Endometrium (tissue), 2 donors: Measurements from ENCODE around the gene MS4A8.
"Not testable (repeated sequence)": the region's sequence is repeated elsewhere in the genome, so short reads cannot be mapped to it uniquely, and the experiment has no call there.

Source experiments
- FAIRE-seq: peaks from 2 replicates; lab custom pipeline; 2012; peaks lifted over from hg19 to GRCh38; lab: Jason Lieb, UNC
- donor health status: control.
- donor health status: control.

Gene MS4A8, protein sequence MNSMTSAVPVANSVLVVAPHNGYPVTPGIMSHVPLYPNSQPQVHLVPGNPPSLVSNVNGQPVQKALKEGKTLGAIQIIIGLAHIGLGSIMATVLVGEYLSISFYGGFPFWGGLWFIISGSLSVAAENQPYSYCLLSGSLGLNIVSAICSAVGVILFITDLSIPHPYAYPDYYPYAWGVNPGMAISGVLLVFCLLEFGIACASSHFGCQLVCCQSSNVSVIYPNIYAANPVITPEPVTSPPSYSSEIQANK

GRCh38 chr11:60699284-60699691, at the start of gene MS4A8:
MS4A8 (plus strand) TSS chr11:60699612; CDS start chr11:60700861, 1,249 bp downstream.
- no peak for FAIRE-seq

DNA sequence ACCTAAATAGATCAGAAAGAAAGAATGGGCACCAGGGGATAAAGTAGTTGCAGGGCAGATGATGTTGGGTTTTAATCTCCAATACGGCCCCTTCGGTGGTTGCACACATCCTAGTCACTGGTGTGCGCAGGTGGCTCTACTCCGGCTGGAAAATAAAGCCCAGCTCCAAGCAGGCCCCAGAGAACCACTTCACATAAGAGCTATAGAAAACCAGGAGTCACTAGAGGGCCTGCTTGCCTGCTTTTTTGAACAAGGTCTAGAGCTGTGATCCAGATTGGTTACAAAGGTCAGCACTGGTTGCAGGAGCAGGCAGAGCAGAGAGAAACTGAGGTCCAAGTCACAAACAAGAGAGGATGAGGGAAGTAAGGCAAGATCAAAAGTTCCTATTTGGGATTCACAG, 41.5 kb upstream of the MS4A8 start:
- FAIRE-seq, result no peak

DNA sequence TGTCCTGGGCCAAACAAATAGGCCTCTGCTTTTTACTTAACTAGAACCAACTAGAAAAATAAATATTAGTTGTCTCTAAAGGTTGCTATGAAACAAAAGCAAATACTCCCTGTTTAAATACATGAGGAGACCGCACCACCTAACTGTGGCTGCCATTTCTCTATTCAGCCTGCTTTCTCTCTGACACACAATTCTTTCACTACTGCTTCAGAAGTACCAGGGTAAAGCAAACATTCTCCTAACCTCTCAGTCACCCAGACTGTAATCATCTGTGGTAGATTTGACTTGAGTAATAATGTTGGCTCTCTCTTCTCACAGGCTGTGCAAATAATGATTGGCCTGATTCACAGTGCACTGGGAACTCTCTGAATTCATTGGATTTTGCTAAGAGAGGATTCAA, 41.0 kb upstream of the MS4A8 start:
- FAIRE-seq, result no peak

DNA sequence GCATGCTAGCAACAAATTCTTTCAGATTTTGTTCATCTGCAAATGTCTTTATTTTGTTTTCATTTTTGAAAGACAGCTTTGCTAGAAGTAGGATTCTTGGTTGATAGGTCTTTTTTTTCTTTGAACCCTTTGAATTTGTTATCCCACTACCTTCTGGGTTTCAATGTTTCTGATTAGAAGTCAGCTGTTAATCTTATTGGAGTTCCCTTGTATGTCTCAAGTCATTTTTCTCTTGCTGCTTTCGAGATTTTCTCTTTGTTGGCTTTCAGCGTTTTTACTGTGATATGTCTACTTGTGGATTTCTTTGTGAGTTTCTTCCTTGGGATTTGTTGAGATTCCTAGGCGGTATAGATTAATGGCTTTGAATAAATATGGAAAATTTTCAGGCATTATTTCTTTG, 27.2 kb upstream of the MS4A8 start:
- no peak for FAIRE-seq

- FAIRE-seq, result not testable (repeated sequence)
Observed at GRCh38 chr11:60678231-60678630, 21.2 kb upstream of the MS4A8 start.

GRCh38 chr11:60679879-60680278, 19.5 kb upstream of the MS4A8 start:
- FAIRE-seq, result no peak

DNA sequence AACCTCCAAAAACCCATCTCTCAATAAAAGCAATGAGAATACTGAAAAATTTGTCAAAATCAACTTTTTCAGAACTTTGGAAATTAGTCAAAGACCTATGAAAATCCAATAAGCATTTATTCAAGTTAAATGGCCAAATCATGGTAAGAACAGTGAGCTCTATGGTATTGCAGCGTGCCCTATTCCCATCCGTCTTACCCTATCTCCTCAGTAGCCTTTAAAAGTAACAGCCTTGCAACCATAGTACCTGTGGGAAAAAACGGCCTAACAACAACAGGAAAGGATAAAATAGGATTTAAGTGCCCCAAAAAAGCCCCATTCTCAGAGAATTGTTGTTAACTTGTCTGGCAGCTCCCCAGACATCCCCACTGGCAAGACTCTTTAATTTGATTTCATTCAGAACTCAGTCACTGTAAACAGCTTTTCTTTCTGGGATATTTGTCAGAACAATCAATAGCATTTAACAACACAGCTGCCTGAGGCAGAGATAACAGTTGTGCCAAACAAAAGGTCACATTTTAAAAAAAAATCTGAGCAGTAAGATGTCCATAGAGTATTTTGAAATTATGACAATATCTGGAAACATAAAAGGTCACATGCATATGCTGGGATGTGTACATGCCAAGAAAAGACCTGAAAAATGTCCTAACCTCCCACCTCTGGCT, 18.8 kb upstream of the MS4A8 start:
- FAIRE-seq, result no peak

GRCh38 chr11:60684541-60684848, 14.9 kb upstream of the MS4A8 start:
- not testable (repeated sequence) for FAIRE-seq

DNA sequence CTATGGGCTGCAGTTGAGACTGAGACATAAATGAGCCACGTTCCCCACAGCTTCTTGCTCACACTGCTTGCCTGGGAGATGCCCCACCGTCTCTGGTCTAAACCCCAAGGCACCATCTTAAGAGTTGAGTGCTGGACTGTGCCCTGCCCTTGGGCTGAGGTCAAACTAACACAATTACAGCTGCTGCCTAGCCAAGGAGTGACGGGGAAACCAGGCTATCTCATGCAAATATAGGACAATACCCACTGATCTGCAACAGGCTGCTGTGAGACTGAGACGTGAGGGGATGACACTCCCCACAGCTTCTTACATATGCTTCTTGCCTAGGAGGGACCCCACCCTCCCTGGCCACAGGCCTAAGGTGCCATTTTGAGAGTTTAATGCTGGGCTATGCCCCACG, 7.8 kb upstream of the MS4A8 start:
- FAIRE-seq, result no peak

DNA sequence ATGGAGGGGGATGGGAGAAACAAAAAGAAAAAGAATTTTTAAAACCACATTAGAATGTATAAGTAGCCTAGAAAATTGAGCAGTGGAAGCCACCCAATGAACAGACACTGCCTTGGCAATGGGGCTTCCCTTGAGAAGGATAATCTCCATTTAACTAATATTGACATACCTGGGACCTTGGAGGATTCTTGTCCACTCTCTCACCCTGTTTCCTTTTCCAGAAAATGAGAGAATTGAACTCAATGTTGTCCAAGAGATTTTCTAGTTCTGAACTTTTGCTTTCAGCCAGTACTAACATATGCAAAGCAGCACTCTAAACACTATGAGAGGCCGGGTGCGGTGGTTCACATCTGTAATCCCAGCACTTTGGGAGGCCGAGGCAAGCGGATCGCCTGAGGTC, 524 bp downstream of the MS4A8 start:
- no peak for FAIRE-seq

DNA sequence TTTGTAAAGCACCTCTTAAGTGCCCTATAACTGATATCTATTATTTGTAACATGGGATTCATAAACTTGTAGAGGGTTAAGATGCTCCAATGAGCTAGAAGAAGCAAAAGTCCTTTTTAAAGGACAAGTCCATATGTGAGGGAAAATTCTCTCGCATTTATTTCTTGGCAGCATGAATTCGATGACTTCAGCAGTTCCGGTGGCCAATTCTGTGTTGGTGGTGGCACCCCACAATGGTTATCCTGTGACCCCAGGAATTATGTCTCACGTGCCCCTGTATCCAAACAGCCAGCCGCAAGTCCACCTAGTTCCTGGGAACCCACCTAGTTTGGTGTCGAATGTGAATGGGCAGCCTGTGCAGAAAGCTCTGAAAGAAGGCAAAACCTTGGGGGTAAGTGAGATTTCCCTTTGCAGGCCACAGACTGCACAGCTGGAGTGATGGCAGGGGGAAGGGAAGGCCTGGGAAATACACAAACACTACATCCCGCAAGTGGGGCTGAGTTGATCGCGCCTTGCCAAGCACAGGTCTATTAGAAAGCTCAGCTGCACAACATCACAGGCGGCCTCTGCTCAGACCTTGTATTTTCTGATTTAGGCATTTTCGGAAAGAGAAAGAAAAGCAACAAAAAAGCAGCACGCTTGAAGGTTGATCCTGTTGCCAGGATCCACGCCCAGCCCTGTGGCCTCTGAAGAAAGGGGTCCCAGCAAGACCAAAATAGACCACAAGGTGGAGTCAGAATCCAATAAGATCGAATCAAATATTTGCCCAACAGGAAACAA, 1.5 kb downstream of the MS4A8 start:
- no peak for FAIRE-seq

DNA sequence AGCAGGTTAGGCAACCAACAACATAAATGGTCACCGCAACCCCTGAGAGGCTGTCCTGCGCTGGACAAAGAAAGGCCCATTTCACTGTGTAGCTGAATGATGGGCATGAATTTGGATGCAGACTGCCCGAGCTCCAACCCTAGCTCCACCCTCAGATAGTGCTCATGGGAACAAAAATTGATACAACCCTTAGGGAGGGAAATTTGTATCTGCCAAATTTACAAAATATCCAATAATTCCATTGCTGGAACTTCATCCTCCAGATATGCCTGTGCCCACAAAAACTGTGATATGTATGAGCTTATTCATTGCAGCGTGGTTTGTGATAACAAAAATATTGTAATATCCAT, 2.0 kb downstream of the MS4A8 start:
- FAIRE-seq, result no peak

GRCh38 chr11:60703374-60703773, 4.0 kb downstream of the MS4A8 start:
- no peak for FAIRE-seq

GRCh38 chr11:60705895-60706294, 6.5 kb downstream of the MS4A8 start:
- no peak for FAIRE-seq

GRCh38 chr11:60706931-60707330, 7.5 kb downstream of the MS4A8 start:
- FAIRE-seq, result no peak

- FAIRE-seq, result no peak
Observed at GRCh38 chr11:60710482-60710881, 11.1 kb downstream of the MS4A8 start.

- FAIRE-seq, result no peak
Observed at GRCh38 chr11:60711276-60711675, 11.9 kb downstream of the MS4A8 start.

- FAIRE-seq, result not testable (repeated sequence)
Observed at GRCh38 chr11:60713423-60713822, 14.0 kb downstream of the MS4A8 start.

DNA sequence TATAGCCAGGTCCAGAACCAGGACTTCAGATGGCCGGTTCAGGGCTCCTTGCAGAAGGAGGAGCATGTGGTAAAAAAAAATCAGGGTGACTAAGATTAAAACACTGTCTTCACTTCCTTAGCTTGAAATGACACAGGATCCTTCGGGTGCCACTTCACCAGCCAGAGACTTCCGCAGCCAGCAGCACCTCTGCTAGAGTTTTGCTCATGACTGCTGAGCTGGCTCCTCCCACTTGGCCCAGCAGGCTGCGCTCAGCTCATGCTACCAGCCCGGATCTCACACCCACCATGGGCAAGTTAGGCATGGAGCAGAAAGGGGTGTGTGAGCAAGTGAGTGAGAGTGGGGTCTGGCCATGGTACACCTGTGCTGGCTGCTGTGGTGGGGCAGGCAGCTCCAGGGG, 18.5 kb downstream of the MS4A8 start:
- FAIRE-seq, result no peak

DNA sequence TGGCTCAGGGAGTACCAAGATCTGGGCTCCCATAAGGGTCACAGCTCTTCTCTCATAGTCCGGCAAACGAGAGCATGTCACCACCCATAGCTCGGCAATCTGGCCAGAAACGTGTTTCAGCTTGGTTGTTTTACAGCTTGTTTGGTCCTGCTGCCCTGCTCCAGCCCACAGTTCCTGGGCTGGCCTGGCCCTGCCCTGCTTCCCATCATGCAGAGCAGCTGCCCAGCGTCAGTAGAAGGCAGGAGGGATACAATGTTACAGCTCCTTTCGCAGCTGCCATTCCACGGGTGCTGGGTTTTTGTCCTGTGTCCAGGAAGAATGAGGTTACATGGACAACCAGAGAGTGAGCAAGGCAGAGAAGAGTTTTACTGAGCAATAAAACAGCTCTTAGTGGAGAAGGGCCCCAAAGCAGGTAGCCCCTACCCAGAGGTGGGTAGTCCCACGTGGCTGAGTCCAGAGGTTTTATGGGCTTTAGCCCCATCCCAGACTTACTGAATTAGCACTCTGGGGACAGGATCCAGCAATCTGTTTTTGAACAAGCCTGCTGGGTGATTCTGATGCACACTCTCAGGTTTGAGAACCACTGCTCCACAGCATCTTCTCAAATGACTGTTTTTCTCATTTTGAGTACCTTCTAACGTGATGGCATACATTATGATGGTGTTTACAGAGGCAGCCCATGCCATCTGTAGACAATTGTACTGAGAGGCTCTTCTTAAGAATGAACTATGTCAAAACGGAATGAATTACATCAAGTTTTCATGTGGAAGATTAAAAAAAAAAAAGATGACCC, 19.3 kb downstream of the MS4A8 start:
- no peak for FAIRE-seq

DNA sequence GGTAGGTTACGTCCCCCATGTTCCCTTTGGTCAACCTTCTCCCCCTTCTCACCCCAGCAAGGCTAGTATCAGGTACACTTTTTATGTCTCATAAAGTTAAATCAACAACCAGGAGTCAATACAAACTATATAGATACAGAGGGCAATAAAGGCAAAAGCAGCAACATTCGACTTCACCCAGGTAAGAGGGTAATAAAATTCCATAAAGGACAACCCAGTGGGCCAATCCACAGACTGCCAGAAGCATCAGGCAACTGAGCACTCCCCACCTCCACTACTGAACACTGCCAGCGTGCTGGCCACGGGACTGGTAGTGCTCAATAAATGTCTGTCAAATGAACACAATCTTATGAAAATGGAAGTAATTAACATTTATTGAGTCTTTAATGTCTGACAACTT, 20.0 kb downstream of the MS4A8 start:
- FAIRE-seq, result no peak

GRCh38 chr11:60720460-60720859, 21.0 kb downstream of the MS4A8 start:
- no peak for FAIRE-seq

GRCh38 chr11:60724420-60724819, 25.0 kb downstream of the MS4A8 start, which contains the start of gene MS4A18:
MS4A18 (plus strand) TSS chr11:60724720.
- no peak for FAIRE-seq
